DOHH2 (cell line): ENCODE measurements around the gene SLC5A3.

Experiments
- CTCF ChIP-seq: fragments of 200-600 bp; sonication (generic); IDR thresholded peaks from one replicate; pipeline ENCODE4 v1.5.1; 2014; ENCODE audit warnings: antibody characterized with exemption, mild to moderate bottlenecking, low read depth, low read length; ENCODE audit not compliant: poor library complexity, severe bottlenecking
- EZH2phosphoT487 ChIP-seq: fragments of 200-600 bp; sonication (generic); IDR thresholded peaks from 2 replicates; pipeline ENCODE4 v1.6.1; 2017; ENCODE audit warnings: borderline replicate concordance, mild to moderate bottlenecking, antibody characterized with exemption, low read length, moderate library complexity, mixed read lengths

- TF ChIP-seq CTCF, result no peak
- no peak for TF ChIP-seq EZH2phosphoT487
Measured at GRCh38 chr21:34065027-34065426, 8.4 kb upstream of the SLC5A3 start.
